ENCODE measurements around the gene OR10G3.
"Not testable (repeated sequence)": the region's sequence is repeated elsewhere in the genome, so short reads cannot be mapped to it uniquely, and the experiment has no call there.

OR10G3 gene, protein sequence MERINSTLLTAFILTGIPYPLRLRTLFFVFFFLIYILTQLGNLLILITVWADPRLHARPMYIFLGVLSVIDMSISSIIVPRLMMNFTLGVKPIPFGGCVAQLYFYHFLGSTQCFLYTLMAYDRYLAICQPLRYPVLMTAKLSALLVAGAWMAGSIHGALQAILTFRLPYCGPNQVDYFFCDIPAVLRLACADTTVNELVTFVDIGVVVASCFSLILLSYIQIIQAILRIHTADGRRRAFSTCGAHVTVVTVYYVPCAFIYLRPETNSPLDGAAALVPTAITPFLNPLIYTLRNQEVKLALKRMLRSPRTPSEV

DNA sequence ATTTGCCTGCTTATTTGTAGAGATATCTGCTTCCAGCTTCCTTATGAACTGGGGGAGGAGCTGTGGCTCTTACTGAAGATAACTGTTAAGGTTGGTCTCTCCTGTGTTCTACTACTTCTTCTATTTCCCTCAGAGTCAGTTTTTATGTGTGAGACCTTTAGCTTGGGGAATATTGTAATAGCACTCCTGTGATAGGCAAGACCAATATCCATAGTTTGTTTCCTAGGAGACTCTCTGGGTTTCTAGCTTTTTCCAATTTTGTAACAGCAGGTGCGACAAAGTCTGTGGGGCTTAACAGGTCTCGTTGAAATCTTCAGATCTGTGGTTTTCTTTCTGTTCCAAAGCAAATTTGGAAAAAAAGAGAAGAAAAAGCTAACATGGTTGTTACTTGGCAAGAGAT lies at the start of gene OR10G3:
Gene OR10G3 (minus strand): TSS at position 101 of the 400 bp plus-strand sequence. CDS start 9,332 bp downstream, outside the sequence.
- no peak for DNase-seq

DNA sequence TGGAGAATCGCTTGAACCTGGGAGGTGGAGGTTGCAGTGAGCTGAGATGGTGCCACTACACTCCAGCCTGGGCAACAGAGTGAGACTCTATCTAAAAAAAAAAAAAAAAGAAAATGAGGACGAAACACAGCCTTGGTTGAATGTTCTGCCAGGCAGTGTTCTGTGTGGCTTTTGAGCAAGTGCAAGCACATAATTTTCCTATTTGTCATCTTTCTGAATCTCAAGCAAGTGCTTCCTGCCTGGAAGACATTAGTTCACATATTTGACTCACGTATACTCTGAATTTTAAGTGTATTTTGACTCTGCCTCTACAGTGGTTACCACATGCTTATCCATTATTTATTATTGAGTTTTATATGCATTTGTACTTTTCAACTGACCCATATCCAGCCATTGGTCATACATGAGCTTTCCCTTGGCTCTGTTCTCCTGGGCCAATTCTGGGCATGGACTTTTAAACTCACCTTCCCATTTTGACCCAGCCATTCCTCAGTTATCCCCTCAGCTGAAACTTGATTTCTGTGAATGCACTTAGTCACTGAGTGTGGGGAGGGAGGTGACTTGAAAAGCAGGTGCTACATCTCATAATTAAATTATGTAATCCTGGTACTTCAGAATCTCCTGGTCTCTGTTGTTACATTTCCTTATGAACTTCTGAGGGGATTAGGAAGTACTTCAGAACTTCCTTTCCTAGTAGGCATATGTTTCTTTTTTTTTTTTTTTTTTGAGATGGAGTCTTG lies 46.8 kb upstream of the OR10G3 start:
- DNase-seq, result no peak

DNA sequence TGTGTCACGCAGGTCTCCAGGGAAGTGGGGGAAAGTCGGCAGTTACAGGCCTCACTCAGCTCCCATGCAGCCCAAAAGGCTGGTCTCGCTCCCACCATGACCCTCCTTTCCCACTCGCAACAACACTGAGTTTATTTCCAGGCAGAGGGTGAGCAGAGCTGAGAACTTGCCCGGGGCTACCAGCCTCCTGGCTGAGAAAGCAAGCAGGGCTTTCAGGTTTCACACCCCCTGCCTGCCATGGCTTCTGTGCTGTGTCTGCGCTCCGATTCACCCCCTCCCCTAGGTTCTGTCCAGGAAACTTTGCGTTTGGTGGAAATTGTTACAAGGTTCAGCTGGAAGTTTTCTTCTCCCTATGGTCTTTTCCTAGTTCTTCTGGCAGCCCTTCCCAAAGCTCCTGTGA lies 37.7 kb upstream of the OR10G3 start:
- no peak for DNase-seq

DNA sequence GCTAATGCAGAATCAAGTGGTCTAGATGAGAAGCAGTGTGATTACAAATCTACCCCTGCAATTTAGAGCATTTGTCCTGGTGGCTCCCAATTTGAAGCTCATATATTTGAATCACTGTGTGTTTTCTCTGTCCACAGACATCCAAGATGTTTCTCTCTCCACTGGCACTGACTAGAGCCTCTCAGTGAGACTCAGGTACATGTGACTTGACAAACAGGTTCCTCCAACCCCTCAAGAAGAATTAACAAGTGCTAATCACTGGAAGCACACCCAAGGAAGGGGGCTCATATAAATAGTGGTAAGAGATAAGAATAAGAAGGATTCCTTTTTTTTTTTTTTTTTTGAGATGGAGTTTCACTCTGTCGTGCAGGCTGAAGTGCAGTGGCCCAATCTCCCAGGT lies 34.4 kb upstream of the OR10G3 start:
- DNase-seq, result no peak

DNA sequence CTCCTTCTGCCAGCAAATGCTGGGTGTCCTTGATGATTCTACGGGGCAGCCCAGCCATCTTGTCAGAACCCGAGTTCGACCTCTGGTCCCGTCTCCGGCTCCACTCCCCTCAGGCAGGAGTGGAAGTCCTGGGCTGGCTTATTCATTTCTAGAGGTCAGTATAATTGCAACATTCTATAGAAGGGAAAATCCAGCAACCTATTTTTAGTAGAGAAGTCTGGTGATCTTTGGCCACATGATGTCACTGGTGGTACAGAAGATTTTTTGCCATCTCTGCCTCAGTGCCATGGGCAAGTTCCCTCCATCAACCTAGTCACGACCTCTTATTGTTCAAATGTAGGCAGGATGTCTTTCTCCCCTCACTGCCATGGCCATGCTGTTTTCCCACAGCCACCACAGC lies 32.4 kb upstream of the OR10G3 start:
- DNase-seq, result no peak

DNA sequence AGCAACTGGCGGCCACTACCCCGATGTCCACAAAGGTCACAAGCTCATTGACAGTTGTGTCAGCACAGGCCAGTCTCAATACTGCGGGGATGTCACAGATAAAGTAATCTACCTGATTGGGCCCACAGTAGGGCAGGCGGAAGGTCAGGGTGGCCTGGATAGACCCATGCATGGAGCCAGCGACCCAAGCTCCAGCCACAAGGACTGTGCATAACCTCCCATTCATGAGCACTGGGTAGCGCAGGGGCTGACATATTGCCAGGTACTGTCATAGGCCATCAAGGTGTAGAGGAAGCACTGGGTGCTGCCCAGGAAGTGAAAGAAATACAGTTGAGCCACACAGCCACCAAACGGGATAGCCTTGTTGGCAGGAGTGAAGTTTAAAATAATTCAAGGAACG lies 22.3 kb upstream of the OR10G3 start:
- DNase-seq, result not testable (repeated sequence)

DNA sequence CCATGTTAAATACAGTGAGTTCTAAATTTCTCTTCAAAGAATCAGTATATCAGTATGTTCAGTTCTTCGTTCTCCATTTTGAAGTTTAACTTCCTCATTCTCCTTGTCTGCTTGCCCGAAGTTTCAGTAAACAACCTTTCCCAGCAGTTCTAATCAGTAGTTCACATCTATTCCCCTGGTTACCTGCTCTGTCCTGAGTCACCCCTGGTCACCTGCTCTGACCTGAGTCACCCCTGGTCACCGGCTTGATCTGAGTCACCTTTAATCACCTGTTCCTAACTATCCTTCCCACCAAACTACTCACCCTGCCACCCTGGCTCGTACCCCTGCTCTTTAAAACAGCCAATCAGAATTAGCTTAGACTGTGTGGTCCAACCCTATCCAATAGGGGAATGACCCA lies 9.4 kb upstream of the OR10G3 start:
- peak; percentile 31 for DNase-seq

DNA sequence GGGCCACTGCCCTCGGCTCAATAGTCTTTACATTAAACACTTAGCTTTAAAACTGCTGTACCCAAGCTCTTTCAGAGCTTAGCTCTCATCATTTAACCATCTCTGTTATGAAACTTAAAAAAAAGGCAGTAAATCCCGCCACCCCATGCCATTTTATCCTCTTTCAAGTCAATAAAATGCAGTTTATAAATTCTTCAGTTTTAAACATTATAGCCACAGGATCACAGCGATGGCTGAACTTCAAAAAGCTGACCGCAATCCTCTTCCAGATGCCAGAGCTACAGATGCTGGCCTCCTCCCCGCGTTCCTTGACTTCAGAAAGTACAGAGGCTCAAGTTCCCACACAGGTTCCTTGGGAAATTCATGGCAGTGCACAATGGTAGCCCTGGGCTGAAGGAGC lies 4.2 kb downstream of the OR10G3 start:
- DNase-seq, result no peak

DNA sequence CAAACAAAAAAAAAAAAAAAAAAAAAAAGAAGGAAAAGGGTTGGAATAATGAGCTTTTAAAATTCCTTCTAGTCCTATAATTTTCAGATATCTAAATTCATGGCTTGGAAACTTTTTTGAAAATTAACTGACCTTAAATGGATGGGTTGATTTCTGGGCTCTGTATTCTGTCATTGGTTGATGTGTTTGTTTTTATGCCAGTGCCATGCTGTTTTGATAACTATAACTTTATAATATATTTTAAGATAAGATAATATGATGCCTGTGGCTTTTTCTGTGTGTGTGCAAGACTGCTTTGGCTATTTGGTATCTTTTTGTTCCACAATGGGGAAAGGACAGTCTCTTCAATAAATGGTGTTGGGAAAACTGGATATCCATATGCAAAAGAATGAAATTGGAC lies 7.3 kb downstream of the OR10G3 start:
- no peak for DNase-seq

DNA sequence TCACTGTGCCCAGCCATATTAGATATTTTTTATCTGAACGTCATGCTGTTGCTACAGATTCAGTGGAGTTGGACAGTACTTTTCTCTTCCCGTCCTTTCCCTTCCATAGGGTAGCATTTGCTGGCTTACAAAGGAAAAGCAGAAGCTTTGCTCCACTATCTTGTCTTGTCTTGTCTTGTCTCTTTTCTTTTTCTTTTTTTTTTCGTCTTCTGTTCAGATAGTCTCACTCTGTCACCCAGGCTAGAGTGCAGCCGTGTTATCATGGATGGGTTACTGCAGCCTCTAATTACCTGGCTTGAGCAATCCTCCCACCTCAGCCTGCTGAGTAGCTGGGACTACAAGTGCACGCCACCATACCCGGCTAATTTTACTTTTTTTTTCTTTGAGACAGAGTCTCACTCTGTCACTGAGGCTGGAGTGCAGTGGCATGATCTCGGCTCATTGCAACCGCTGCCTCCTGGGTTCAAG lies 21.1 kb downstream of the OR10G3 start:
- no peak for DNase-seq

DNA sequence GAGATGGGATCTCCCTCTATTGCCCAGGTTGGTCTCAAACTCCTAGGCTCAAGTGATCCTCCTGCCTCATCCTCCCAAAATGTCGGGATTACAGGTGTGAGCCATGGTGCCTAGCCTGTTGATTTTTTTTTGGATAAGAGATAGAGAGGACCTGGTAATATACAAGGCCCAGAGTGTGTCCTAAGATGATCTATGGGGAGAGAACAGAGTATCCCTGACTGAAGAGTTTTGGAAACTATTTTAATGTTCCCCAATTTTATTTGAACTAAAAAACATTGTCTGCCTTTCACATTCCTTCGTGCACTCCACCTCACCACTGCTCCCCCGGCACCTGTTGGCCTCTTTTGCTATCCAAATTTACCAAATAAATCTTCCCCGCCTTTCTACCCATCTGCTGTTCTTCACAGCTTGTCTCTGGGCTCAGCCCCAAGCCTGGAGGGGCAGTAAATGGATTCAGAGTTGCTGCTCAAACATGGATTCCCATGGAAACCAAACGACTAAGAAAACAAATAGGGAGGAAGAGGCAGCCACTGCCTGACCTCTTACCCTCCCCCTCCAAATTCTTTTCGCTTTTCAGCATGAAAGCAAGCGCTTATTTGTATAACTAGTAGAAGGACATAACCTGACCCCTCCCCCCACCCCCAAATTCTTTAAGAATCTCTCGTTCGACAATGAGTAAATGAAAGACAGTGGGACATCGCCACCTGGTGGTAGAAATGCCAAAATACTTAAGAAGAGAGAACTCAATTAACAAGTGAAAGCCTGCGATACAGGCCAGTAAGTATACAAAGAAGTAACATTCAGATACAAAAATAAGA lies 22.6 kb downstream of the OR10G3 start:
- peak; percentile 91 for DNase-seq

DNA sequence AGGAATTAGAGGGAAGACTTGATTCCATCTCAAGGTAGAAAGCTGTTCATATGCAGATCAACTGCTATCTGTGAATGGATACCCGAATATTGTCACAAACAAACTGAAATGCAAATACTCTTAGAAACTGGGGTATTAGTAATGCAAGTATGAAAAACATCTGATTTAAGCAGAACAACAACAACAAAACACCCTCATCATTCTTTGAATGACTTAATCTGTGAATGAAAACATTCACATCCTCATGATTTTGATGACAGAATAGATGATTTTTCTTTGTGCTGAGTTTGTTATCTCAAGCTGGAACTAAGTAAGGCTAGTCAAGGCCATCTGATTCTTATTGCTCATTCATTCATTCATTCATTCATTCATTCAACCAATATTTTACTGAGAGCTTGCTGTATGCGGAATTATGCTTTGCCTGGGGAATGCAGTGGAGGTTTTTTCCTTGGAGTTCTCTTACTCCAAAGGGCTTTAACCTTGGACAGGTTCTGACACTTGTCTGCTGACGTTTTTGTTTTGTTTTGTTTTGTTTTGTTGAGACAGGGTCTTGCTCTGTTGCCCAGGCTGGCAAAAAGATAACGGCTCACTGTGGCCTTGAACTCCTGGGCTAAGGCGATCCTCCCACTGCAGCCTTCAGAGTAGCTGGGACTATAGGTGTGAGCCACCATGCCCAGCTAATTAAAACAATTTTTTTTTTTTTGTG lies 23.3 kb downstream of the OR10G3 start:
- DNase-seq, result no peak

DNA sequence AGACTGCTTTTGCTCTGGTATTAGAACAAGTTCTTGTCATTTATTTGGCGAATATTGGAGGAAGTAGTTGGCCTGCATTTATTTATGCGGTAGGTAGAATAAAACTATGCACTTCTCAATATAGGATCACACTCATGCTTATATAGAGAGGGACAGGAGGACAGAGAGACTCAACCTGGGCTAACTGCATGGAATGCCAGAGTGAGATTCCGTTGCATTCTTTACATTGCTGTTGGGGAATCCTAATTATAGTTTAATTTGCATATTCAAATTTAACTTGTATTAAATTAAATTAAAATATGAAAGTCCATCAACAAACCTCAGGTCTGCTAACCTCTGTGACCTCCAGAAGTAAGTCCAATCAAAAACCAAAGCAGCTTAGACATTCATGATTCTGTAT lies 26.6 kb downstream of the OR10G3 start:
- DNase-seq, result no peak

DNA sequence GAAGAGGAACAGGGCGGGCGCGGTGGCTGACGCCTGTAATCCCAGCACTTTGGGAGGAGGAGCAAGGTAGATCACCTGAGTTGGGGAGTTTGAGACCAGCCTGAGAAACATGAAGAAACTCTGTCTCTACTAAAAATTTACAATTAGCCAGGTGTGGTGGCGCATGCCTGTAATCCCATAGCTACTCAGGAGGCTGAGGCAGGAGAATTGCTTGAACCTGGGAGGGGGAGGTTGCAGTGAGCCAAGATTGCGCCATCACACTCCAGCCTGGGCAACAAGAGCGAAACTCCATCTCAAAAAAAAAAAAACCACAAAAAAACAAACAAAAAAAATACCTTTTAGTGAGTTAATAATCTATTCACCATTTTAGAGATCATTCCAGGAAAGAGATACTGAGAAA lies 35.3 kb downstream of the OR10G3 start:
- DNase-seq, result not testable (repeated sequence)

DNA sequence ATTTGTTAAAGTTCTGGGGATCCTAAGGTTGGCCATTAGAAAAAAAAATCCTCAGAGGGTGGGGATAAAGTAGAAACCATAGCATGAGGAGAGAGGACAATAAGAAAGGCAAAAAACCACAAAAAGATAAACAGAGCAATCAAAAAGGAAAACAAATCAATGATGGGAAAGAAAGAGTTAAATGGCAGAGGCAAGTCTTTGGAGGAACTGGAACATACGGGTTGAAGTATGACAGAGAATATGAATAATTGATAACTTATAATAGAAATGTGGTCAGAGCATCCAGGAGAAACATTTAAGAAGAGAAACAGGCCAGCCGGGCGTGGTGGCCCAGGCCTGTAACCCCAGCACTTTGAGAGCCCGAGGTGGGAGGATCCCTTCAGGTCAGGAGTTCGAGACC lies 35.9 kb downstream of the OR10G3 start:
- no peak for DNase-seq

DNA sequence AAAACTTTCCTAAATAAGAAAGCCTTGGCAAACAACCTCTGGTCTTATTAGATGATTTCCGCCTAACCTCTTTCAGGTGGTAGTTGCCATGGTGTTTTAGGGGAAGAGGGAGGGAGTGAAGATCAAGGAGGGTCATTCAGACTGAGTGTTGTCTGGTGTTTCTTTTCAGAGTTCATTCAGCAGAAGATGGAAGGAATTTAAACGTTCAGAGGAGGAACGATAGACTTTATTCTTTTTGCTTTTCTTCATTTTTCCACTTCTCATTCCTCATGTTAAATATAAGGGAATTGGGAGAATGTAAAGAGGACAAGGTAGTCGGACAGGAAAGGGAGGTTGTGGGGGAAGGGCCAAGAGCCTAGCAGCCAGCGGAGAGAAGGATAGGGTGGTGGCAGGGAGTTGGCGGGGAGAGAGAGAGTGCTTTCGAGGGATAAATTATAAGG lies 36.3 kb downstream of the OR10G3 start:
- DNase-seq, result no peak

DNA sequence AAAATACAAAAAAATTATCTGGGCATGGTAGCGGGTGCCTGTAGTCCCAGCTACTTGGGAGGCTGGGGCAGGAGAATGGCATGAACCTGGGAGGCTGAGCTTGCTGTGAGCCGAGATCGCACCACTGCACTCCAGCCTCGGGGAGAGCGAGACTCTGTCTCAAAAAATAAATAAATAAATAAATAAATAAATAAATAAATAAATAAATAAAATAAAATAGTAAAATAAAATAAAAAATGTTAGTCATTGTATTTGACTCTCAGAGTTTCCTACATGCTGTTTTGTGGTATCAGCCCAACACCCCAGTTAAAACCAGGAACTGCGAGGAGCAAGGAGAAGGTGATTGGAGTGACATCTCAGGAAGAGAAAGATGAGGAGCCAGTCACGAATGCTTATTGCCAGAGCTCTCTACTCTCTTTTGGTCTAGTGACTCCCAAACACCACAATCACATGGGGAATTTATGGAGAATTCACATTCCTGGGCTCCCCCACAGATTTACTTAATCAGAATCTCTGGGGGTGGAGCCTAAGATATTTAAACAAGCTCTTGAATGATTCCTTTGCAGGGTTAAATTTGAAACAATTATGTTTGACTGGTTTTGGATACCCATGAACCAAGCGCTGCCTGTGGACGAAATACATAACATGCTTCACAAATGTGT lies 38.3 kb downstream of the OR10G3 start:
- DNase-seq, result no peak

DNA sequence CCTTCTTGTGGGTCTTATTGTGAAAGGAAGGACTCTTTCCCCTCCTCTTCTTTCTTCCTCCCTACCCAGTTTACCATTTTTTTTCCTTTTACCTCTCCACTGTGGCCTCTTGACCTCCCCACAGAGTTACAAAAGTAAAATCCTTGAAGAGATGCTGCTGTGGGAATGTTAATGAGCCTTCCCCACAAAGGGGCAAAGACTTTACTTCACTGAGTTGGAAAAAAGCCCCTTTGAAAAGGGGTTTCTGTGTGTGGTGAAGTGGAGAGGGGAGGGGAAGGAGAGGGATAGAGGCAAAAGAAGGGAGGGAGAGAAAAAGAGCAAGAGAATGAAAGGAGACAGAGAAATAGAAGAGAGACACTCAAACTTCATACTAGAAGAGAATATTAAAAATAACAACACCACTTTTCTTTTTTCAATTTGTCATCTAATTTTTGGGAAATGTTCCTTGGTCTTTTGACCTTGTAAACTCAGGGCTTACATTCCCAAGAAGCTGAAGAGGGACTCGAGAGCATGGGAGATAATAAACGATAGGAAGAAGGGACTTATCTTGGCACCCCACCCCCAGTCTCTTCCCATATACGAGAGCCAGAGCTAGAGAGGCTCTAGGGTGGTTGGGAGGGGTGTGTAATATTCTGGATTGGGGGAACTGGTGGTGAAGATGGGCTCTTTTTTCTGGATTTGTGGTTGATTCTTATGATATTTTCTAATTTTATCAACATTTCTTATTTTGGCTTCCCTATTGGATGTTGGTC lies 40.5 kb downstream of the OR10G3 start:
- DNase-seq, result no peak

DNA sequence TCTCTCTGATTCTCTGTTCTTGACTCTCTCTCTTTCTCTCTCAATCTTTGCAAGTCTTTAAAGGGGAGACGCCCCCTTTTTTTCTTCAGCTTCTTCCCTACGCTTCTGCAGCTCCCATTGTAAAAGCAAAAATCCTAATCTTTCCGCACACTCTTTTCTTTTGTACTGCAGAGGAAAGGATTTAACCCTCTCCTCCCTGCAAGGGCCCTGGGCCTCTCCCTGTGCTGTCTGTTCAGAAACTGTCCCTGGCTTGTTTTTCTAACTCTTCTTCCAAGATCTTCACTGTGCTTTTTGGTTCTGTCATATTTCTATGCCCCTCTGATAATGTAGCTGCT lies 42.8 kb downstream of the OR10G3 start:
- DNase-seq, result no peak

DNA sequence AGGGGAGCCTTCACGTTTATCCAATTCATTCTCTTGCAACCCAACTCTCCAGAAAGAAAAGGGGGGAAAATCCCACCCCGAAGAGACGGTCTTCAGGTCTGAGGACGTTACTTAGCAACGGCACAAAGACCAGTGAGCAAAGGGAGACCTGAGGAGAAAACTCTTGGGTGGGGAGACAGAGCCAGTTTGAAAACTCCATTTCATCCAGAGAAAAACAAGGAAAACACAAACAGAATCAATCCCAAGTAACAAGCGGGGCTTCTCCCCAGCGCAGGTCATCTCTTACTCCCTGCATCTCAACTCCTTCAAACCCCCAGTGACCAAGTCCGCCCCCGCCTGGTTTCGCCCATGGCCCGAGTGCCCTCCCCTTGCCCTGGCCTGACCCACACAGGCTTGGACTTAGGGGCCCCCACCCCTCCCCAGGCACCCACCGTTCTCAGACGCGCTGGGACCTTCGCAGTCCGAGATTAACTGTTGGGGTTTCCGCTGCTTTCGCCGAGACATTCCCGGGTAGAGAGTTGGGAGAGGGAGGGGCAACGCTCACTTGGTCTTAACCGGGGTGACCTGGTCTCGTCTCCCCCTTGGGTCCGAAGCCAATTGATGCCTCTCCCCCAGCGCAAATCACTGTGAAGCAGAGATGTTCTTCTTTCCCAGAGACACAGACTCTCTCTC lies 43.3 kb downstream of the OR10G3 start:
- no peak for DNase-seq
